ENCODE results near the gene CHD5. TPM values are rescaled to one million over a fixed set of nuclear protein-coding genes. Genes with fewer than 3 reads are reported as not detected.

Gene CHD5
- total RNA-seq, 1 experiment from 2014 or later = 6.1 TPM

DNA sequence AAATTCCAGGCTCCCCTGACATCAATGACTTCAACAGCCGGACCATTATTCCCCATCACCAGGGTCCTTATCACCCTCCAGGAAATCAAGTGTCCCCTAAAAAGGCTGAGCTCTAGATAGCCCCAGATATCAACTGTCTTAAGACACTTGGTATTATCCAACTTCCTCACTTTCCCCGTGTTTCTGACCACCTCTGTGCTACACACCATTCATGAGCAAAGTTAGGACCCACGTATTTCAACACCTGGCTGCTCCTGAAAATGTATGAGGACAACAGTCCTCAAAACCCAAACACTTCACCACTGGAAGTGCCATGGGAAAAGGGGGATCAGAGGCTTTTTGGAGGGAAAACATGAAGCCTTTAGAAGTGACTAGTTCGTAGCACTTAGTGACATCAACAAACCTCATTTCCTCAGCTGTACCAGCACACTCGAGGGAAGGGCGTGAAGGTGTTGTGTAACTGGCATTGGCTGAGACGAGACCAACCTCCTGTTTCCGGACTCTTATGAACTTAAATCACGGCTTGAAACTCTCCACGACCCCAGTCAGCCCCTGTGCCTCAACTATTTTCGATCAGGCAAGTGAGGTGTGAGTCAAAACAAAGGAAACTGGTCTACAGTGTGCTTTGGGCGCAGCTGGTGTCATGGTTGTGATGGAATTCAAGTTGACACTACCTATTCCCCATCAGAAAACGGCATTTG lies 4.1 kb upstream of the CHD5 start:
- no peaks in the 10 kb centered on the region for H3K9me3 ChIP-seq (ENCODE audit: control insufficient read depth in 1 of 2, insufficient read depth in 1 of 2, low read depth in 1 of 2, low read length in 2 of 2)
- TF ChIP-seq SIN3A (IDR thresholded peaks at IDR 0.05; ENCODE audit: low read depth) = 0 out of 2 replicates have a peak, but pooled peaks have one; percentile 17
- no peak for TF ChIP-seq POLR2AphosphoS5 (IDR thresholded peaks at IDR 0.05; ENCODE audit: low read depth, low read length)
- peaks cover 15 to 26% of the 10 kb centered on the region in 2 experiments; a peak in 3 of 4 replicates for H3K36me3 ChIP-seq (ENCODE audit: control insufficient read depth in 1 of 2, insufficient read depth in 2 of 2, low read length in 2 of 2)
- DNase-seq (ENCODE audit: low read depth, low spot score) (no peak), ATAC-seq (peak; percentile 8)
- no peaks in the 10 kb centered on the region for H3K9me2 ChIP-seq (ENCODE audit: insufficient read depth)
- H3K4me2 ChIP-seq (ENCODE audit: low read length) = no peak overlapping the region
- intact Hi-C loops (cut with micrococcal nuclease) = loop anchor here (2.0 to 5.0 kb wide), 2 partner anchors 75 to 132 kb away; no protein-coding TSS in a partner anchor
- no peak overlapping the region for H2AFZ ChIP-seq (ENCODE audit: low read depth, low read length, poor library complexity, severe bottlenecking)
- CTCF ChIA-PET = interaction anchor here (1.6 to 2.4 kb wide), 3 partner anchors 21 to 75 kb away, joined by 5 to 19 read pairs (median 16); partner anchors contain the start of gene RNF207
- POLR2A ChIA-PET = no interaction called here
- peaks cover 31% of the 10 kb centered on the region; the same call in 1 of the 2 replicates for H4K20me1 ChIP-seq (ENCODE audit: insufficient read depth)
- peaks cover 35% of the 10 kb centered on the region for H3K79me2 ChIP-seq (ENCODE audit: insufficient read depth, low read length)
- no peaks in the 10 kb centered on the region for H3K27me3 ChIP-seq (ENCODE audit: insufficient read depth, low read length)
- H3K4me1 ChIP-seq (ENCODE audit: control insufficient read depth in 1 of 2, insufficient read depth in 2 of 2, low read length in 2 of 2) = peaks cover 7 to 18% of the 10 kb centered on the region in 2 experiments
- H3K9ac ChIP-seq (ENCODE audit: low read length) = no peak overlapping the region
- BruUV-seq (replicated peaks) = no TSS peak
- RAD21 ChIA-PET (ENCODE audit: low non-redundant PET in 1 of 2, low total read pairs in 2 of 2, uncharacterized antibody in 2 of 2, unreplicated experiment in 2 of 2) = no interaction called here
- H3K4me3 ChIP-seq (replicated peaks in 1 of 2; ENCODE audit: low read depth in 1 of 2, low read length in 2 of 2) = no peak overlapping the region
- no peak overlapping the region for H3K27ac ChIP-seq (ENCODE audit: low read depth, low read length)

DNA sequence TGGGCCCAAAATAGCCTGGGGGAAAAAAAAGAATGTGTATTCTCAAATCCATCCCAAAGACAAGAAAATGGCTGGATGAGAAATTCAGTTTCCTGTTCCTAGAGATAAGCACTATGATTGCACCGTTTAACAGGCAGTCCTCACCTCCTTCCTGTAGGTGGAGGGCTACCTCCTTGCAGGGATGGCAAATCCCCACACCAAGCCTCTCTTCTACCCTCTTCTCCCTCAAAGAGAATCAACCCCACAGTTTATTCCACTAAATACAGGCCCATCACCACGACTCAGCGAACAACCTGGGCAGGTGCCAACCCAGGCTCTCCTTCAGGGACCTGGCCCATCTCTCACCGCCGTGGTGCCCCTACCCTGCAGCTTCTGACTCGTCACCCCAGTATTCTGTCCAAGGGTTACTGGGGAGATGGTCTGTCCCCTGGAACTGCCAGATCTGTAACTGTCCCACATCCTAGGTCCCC lies 3.4 kb upstream of the CHD5 start:
- Histone ChIP-seq H4K20me1 (ENCODE audit: insufficient read depth) (peaks cover 30% of the 10 kb centered on the region; the same call in 1 of the 2 replicates), H3K27ac (ENCODE audit: low read depth, low read length) (peak overlapping the region; percentile 33), H3K79me2 (ENCODE audit: insufficient read depth, low read length) (peaks cover 28% of the 10 kb centered on the region), H3K4me1 (ENCODE audit: control insufficient read depth in 1 of 2, insufficient read depth in 2 of 2, low read length in 2 of 2) (peaks cover 12 to 24% of the 10 kb centered on the region in 2 experiments), H3K36me3 (ENCODE audit: control insufficient read depth in 1 of 2, insufficient read depth in 2 of 2, low read length in 2 of 2) (peaks cover 12 to 21% of the 10 kb centered on the region in 2 experiments; a peak in 3 of 4 replicates), H3K9me2 (ENCODE audit: insufficient read depth) (no peaks in the 10 kb centered on the region), H2AFZ (ENCODE audit: low read depth, low read length, poor library complexity, severe bottlenecking) (no peak overlapping the region), H3K4me3 (replicated peaks in 1 of 2; ENCODE audit: low read depth in 1 of 2, low read length in 2 of 2) (no peak overlapping the region), H3K9ac (ENCODE audit: low read length) (no peak overlapping the region), H3K9me3 (ENCODE audit: control insufficient read depth in 1 of 2, insufficient read depth in 1 of 2, low read depth in 1 of 2, low read length in 2 of 2) (no peaks in the 10 kb centered on the region), H3K4me2 (ENCODE audit: low read length) (0 out of 2 replicates have a peak overlapping the region, but pooled peaks have one; percentile 3), H3K27me3 (ENCODE audit: insufficient read depth, low read length) (no peaks in the 10 kb centered on the region)
- DNase-seq (ENCODE audit: low read depth, low spot score) = no peak
- no TSS peak for BruUV-seq (replicated peaks)
- CTCF ChIA-PET = no interaction called here
- ATAC-seq = peak; percentile 62
- intact Hi-C loops (cut with micrococcal nuclease) = loop anchor here (5.0 kb wide), 1 partner anchor 131 kb away; no protein-coding TSS in a partner anchor
- POLR2A ChIA-PET = no interaction called here
- RAD21 ChIA-PET (ENCODE audit: low non-redundant PET in 1 of 2, low total read pairs in 2 of 2, uncharacterized antibody in 2 of 2, unreplicated experiment in 2 of 2) = no interaction called here
- TF ChIP-seq POLR2AphosphoS5 (IDR thresholded peaks at IDR 0.05; ENCODE audit: low read depth, low read length) (no peak; the same call in 1 of the 2 replicates), RAD21 (IDR thresholded peaks at IDR 0.05; ENCODE audit: low read depth) (no peak; the same call in 1 of the 2 replicates), YY1 (IDR thresholded peaks at IDR 0.05; ENCODE audit: extremely low read depth, insufficient replicate concordance, low read depth, low read length) (no peak), ELF1 (IDR thresholded peaks at IDR 0.05; ENCODE audit: borderline replicate concordance, low read depth) (no peak), ZFX (IDR thresholded peaks at IDR 0.05) (no peak), ZNF274 (IDR thresholded peaks at IDR 0.05; ENCODE audit: low read depth, low read length) (no peak), EGR1 (IDR thresholded peaks at IDR 0.05; ENCODE audit: low read depth) (no peak), MAX (IDR thresholded peaks at IDR 0.05) (0 out of 2 replicates have a peak, but pooled peaks have one; percentile 4), EZH2phosphoT487 (IDR thresholded peaks at IDR 0.05; ENCODE audit: borderline replicate concordance) (no peak)
- TF ChIP-seq, protein P1, sequence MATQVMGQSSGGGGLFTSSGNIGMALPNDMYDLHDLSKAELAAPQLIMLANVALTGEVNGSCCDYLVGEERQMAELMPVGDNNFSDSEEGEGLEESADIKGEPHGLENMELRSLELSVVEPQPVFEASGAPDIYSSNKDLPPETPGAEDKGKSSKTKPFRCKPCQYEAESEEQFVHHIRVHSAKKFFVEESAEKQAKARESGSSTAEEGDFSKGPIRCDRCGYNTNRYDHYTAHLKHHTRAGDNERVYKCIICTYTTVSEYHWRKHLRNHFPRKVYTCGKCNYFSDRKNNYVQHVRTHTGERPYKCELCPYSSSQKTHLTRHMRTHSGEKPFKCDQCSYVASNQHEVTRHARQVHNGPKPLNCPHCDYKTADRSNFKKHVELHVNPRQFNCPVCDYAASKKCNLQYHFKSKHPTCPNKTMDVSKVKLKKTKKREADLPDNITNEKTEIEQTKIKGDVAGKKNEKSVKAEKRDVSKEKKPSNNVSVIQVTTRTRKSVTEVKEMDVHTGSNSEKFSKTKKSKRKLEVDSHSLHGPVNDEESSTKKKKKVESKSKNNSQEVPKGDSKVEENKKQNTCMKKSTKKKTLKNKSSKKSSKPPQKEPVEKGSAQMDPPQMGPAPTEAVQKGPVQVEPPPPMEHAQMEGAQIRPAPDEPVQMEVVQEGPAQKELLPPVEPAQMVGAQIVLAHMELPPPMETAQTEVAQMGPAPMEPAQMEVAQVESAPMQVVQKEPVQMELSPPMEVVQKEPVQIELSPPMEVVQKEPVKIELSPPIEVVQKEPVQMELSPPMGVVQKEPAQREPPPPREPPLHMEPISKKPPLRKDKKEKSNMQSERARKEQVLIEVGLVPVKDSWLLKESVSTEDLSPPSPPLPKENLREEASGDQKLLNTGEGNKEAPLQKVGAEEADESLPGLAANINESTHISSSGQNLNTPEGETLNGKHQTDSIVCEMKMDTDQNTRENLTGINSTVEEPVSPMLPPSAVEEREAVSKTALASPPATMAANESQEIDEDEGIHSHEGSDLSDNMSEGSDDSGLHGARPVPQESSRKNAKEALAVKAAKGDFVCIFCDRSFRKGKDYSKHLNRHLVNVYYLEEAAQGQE (IDR thresholded peaks at IDR 0.05; ENCODE audit: low read depth) = no peak
- TF ChIP-seq, protein P2, sequence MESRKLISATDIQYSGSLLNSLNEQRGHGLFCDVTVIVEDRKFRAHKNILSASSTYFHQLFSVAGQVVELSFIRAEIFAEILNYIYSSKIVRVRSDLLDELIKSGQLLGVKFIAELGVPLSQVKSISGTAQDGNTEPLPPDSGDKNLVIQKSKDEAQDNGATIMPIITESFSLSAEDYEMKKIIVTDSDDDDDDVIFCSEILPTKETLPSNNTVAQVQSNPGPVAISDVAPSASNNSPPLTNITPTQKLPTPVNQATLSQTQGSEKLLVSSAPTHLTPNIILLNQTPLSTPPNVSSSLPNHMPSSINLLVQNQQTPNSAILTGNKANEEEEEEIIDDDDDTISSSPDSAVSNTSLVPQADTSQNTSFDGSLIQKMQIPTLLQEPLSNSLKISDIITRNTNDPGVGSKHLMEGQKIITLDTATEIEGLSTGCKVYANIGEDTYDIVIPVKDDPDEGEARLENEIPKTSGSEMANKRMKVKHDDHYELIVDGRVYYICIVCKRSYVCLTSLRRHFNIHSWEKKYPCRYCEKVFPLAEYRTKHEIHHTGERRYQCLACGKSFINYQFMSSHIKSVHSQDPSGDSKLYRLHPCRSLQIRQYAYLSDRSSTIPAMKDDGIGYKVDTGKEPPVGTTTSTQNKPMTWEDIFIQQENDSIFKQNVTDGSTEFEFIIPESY (IDR thresholded peaks at IDR 0.05; ENCODE audit: extremely low read depth, insufficient replicate concordance, low read length) = no peak
